ENCODE results near the gene FGF21. TPM values are rescaled to one million over a fixed set of nuclear protein-coding genes. Genes with fewer than 3 reads are reported as not detected.

FGF21 gene
- total RNA-seq, 1 donor from 2014 or later = not detected

- Histone ChIP-seq H3K36me3 (ENCODE audit: insufficient read depth, low read length) (no peaks in the 10 kb centered on the region), H2AFZ (ENCODE audit: low read depth, low read length) (peak overlapping the region; percentile 26), H3K9me3 (ENCODE audit: insufficient read depth, low read depth, low read length) (no peaks in the 10 kb centered on the region), H3K27me3 (ENCODE audit: insufficient read depth, low read length) (peaks cover 5% of the 10 kb centered on the region), H4K20me1 (ENCODE audit: insufficient read depth, low read length) (no peaks in the 10 kb centered on the region), H3K4me2 (ENCODE audit: low read length) (peak overlapping the region; percentile 26), H3K27ac (ENCODE audit: low read depth, low read length) (no peak overlapping the region), H3K9ac (ENCODE audit: low read length) (no peak overlapping the region), H3K4me3 (ENCODE audit: insufficient read depth, low read depth, low read length) (no peak overlapping the region), H3K79me2 (ENCODE audit: insufficient read depth, low read length) (no peaks in the 10 kb centered on the region), H3K4me1 (ENCODE audit: insufficient read depth, low read length) (peaks cover 6% of the 10 kb centered on the region)
- no peak overlapping the region for H3K27ac Mint-ChIP-seq (ENCODE audit: unreplicated experiment)
- TF ChIP-seq CTCF (IDR thresholded peaks at IDR 0.05; ENCODE audit: insufficient read depth, low read depth, low read length) = no peak
- H3K4me1 Mint-ChIP-seq (ENCODE audit: low read depth, unreplicated experiment) = peaks cover 8% of the 10 kb centered on the region
- H3K4me3 Mint-ChIP-seq (ENCODE audit: unreplicated experiment) = no peak overlapping the region
- no peak for DNase-seq (ENCODE audit: low read depth)
- peaks cover 9% of the 10 kb centered on the region for H3K9me3 Mint-ChIP-seq (ENCODE audit: unreplicated experiment)
- peaks cover 10% of the 10 kb centered on the region for H3K27me3 Mint-ChIP-seq (ENCODE audit: low read depth, unreplicated experiment)
- peaks cover 2% of the 10 kb centered on the region for H3K36me3 Mint-ChIP-seq (ENCODE audit: low read depth, unreplicated experiment)
- no peak for FAIRE-seq
Observed at GRCh38 chr19:48728911-48729664, 26.2 kb upstream of the FGF21 start.

GRCh38 chr19:48731452-48731851 lies 23.9 kb upstream of the FGF21 start:
- Histone ChIP-seq H3K4me3 (ENCODE audit: insufficient read depth, low read depth, low read length) (no peak overlapping the region), H2AFZ (ENCODE audit: low read depth, low read length) (no peak overlapping the region), H3K27ac (ENCODE audit: low read depth, low read length) (no peak overlapping the region), H3K4me2 (ENCODE audit: low read length) (no peak overlapping the region), H3K9ac (ENCODE audit: low read length) (no peak overlapping the region), H3K27me3 (ENCODE audit: insufficient read depth, low read length) (peaks cover 5% of the 10 kb centered on the region), H3K4me1 (ENCODE audit: insufficient read depth, low read length) (no peaks in the 10 kb centered on the region), H3K9me3 (ENCODE audit: insufficient read depth, low read depth, low read length) (no peaks in the 10 kb centered on the region), H3K79me2 (ENCODE audit: insufficient read depth, low read length) (no peaks in the 10 kb centered on the region), H4K20me1 (ENCODE audit: insufficient read depth, low read length) (no peaks in the 10 kb centered on the region), H3K36me3 (ENCODE audit: insufficient read depth, low read length) (no peaks in the 10 kb centered on the region)
- peaks cover 10% of the 10 kb centered on the region for H3K27me3 Mint-ChIP-seq (ENCODE audit: low read depth, unreplicated experiment)
- no peak for TF ChIP-seq CTCF (IDR thresholded peaks at IDR 0.05; ENCODE audit: insufficient read depth, low read depth, low read length)
- TF ChIP-seq EZH2 (IDR thresholded peaks at IDR 0.05; ENCODE audit: insufficient read depth, low read length) = no peak
- DNase-seq (ENCODE audit: low read depth) (no peak), FAIRE-seq (no peak)
- no peak overlapping the region for H3K4me3 Mint-ChIP-seq (ENCODE audit: unreplicated experiment)
- H3K36me3 Mint-ChIP-seq (ENCODE audit: low read depth, unreplicated experiment) = peaks cover 2% of the 10 kb centered on the region
- no peak overlapping the region for H3K27ac Mint-ChIP-seq (ENCODE audit: unreplicated experiment)
- no peaks in the 10 kb centered on the region for H3K4me1 Mint-ChIP-seq (ENCODE audit: low read depth, unreplicated experiment)
- H3K9me3 Mint-ChIP-seq (ENCODE audit: unreplicated experiment) = peaks cover 3% of the 10 kb centered on the region

GRCh38 chr19:48734625-48735024 lies 20.7 kb upstream of the FGF21 start:
- no peak overlapping the region for H3K4me3 ChIP-seq (ENCODE audit: insufficient read depth, low read depth, low read length)
- H3K27ac Mint-ChIP-seq (ENCODE audit: unreplicated experiment) = no peak overlapping the region
- no peaks in the 10 kb centered on the region for H3K36me3 Mint-ChIP-seq (ENCODE audit: low read depth, unreplicated experiment)
- H2AFZ ChIP-seq (ENCODE audit: low read depth, low read length) = no peak overlapping the region
- no peaks in the 10 kb centered on the region for H3K9me3 ChIP-seq (ENCODE audit: insufficient read depth, low read depth, low read length)
- H3K9ac ChIP-seq (ENCODE audit: low read length) = no peak overlapping the region
- peaks cover 4% of the 10 kb centered on the region for H3K4me1 Mint-ChIP-seq (ENCODE audit: low read depth, unreplicated experiment)
- peak overlapping the region; percentile 67 for H3K4me2 ChIP-seq (ENCODE audit: low read length)
- H3K9me3 Mint-ChIP-seq (ENCODE audit: unreplicated experiment) = no peaks in the 10 kb centered on the region
- no peak for TF ChIP-seq CTCF (IDR thresholded peaks at IDR 0.05; ENCODE audit: insufficient read depth, low read depth, low read length)
- no peak for TF ChIP-seq EZH2 (IDR thresholded peaks at IDR 0.05; ENCODE audit: insufficient read depth, low read length)
- H3K4me1 ChIP-seq (ENCODE audit: insufficient read depth, low read length) = peaks cover 4% of the 10 kb centered on the region
- no peak overlapping the region for H3K27ac ChIP-seq (ENCODE audit: low read depth, low read length)
- no peaks in the 10 kb centered on the region for H4K20me1 ChIP-seq (ENCODE audit: insufficient read depth, low read length)
- no peak for FAIRE-seq
- H3K27me3 Mint-ChIP-seq (ENCODE audit: low read depth, unreplicated experiment) = peaks cover 14% of the 10 kb centered on the region
- no peak for DNase-seq (ENCODE audit: low read depth)
- peak overlapping the region; percentile 70 for H3K4me3 Mint-ChIP-seq (ENCODE audit: unreplicated experiment)
- no peaks in the 10 kb centered on the region for H3K36me3 ChIP-seq (ENCODE audit: insufficient read depth, low read length)
- peaks cover 5% of the 10 kb centered on the region for H3K27me3 ChIP-seq (ENCODE audit: insufficient read depth, low read length)
- H3K79me2 ChIP-seq (ENCODE audit: insufficient read depth, low read length) = no peaks in the 10 kb centered on the region

Measured in astrocyte (in vitro differentiated cells and primary cell).